H9 (cell line): Measurements from ENCODE around the gene PAX8. TPM values are rescaled to one million over a fixed set of nuclear protein-coding genes. Genes with fewer than 3 reads are reported as not detected.

Experiments
- DNase-seq: peaks from one replicate; pipeline ENCODE4 v3.0.0-alpha.2; 2017
- H2AFZ ChIP-seq: one replicate; pipeline ENCODE4 v1.6.1; 2013; ENCODE audit warnings: mild to moderate bottlenecking, low read length, control low read depth, moderate library complexity
- H2AK5ac ChIP-seq: 2 replicates; pipeline ENCODE4 v1.6.1; 2013; ENCODE audit warnings: low read length, control low read depth, mixed read lengths; ENCODE audit not compliant: insufficient read length
- H2BK120ac ChIP-seq: one replicate; pipeline ENCODE4 v1.6.1; 2013; ENCODE audit warnings: low read depth, mild to moderate bottlenecking, low read length, control low read depth, inconsistent platforms; ENCODE audit not compliant: poor library complexity, severe bottlenecking
- H2BK12ac ChIP-seq: 2 replicates; pipeline ENCODE4 v1.6.1; 2013; ENCODE audit warnings: low read length, control low read depth, mixed read lengths, low read depth; ENCODE audit not compliant: insufficient read length
- H2BK15ac ChIP-seq: 2 replicates; pipeline ENCODE4 v1.6.1; 2013; ENCODE audit warnings: low read depth, low read length, control low read depth
- H2BK20ac ChIP-seq: one replicate; pipeline ENCODE4 v1.6.1; 2013; ENCODE audit warnings: low read depth, mild to moderate bottlenecking, low read length, control low read depth, inconsistent platforms; ENCODE audit not compliant: poor library complexity, severe bottlenecking
- H2BK5ac ChIP-seq: 2 replicates; pipeline ENCODE4 v1.6.1; 2013; ENCODE audit warnings: low read length, control low read depth, mixed read lengths; ENCODE audit not compliant: insufficient read length
- H3K14ac ChIP-seq: 2 replicates; pipeline ENCODE4 v1.6.1; 2013; ENCODE audit warnings: low read length, control low read depth; ENCODE audit not compliant: insufficient read depth
- H3K18ac ChIP-seq: 2 replicates; pipeline ENCODE4 v1.6.1; 2013; ENCODE audit warnings: low read depth, mild to moderate bottlenecking, mixed read lengths, low read length, control low read depth; ENCODE audit not compliant: insufficient read length
- H3K23ac ChIP-seq: 2 replicates; pipeline ENCODE4 v1.6.1; 2013; ENCODE audit warnings: low read length, control low read depth, mixed read lengths, low read depth; ENCODE audit not compliant: insufficient read length
- H3K23me2 ChIP-seq: 2 replicates; pipeline ENCODE4 v1.6.1; 2013; ENCODE audit warnings: low read depth, mild to moderate bottlenecking, mixed read lengths, low read length, control low read depth; ENCODE audit not compliant: insufficient read length, poor library complexity, severe bottlenecking
- H3K27ac ChIP-seq: 2 replicates; pipeline ENCODE4 v1.5.1; 2013; ENCODE audit warnings: low read length, control low read depth, mixed read lengths, low read depth; ENCODE audit not compliant: insufficient read length
- H3K27me3 ChIP-seq: 2 replicates; pipeline ENCODE4 v1.6.1; 2013; ENCODE audit warnings: low read length, control low read depth, inconsistent platforms; ENCODE audit not compliant: insufficient read depth
- H3K4ac ChIP-seq: 2 replicates; pipeline ENCODE4 v1.6.1; 2013; ENCODE audit warnings: low read depth, mild to moderate bottlenecking, control low read depth, inconsistent platforms, low read length, moderate library complexity
- H3K4me1 ChIP-seq: 2 replicates; pipeline ENCODE4 v1.6.1; 2013; ENCODE audit warnings: low read length, control low read depth, inconsistent platforms; ENCODE audit not compliant: insufficient read depth
- H3K4me2 ChIP-seq: 2 replicates; pipeline ENCODE4 v1.6.1; 2013; ENCODE audit warnings: low read length, control low read depth, mixed read lengths; ENCODE audit not compliant: insufficient read length, insufficient read depth
- H3K56ac ChIP-seq: 2 replicates; pipeline ENCODE4 v1.6.1; 2013; ENCODE audit warnings: low read depth, mild to moderate bottlenecking, mixed read lengths, low read length, control low read depth; ENCODE audit not compliant: insufficient read length
- H3K79me1 ChIP-seq: 2 replicates; pipeline ENCODE4 v1.6.1; 2013; ENCODE audit warnings: low read depth, mild to moderate bottlenecking, moderate library complexity, low read length, control low read depth, inconsistent platforms; ENCODE audit not compliant: insufficient read depth, poor library complexity, severe bottlenecking
- H3K79me2 ChIP-seq: 2 replicates; pipeline ENCODE4 v1.6.1; 2013; ENCODE audit warnings: low read length, control low read depth, inconsistent platforms; ENCODE audit not compliant: insufficient read depth
- H3K9ac ChIP-seq: 2 replicates; pipeline ENCODE4 v1.6.1; 2013; ENCODE audit warnings: low read length, control low read depth, mixed read lengths; ENCODE audit not compliant: insufficient read length; ENCODE audit errors: extremely low read depth
- H3K9me3 ChIP-seq: one replicate; pipeline ENCODE4 v1.6.1; 2013; ENCODE audit warnings: low read depth, low read length, inconsistent platforms; ENCODE audit not compliant: control insufficient read depth
- H3T11ph ChIP-seq: one replicate; pipeline ENCODE4 v1.6.1; 2013; ENCODE audit warnings: mild to moderate bottlenecking, low read length, control low read depth, inconsistent platforms
- H4K20me1 ChIP-seq: one replicate; pipeline ENCODE4 v1.6.1; 2013; ENCODE audit not compliant: control insufficient read depth, insufficient read length, insufficient read depth
- H4K5ac ChIP-seq: 2 replicates; pipeline ENCODE4 v1.6.1; 2013; ENCODE audit warnings: low read depth, mild to moderate bottlenecking, mixed read lengths, low read length, control low read depth; ENCODE audit not compliant: insufficient read length
- H4K8ac ChIP-seq: replicated peaks from 2 replicates; pipeline ENCODE4 v1.6.1; 2013; ENCODE audit warnings: low read length, control low read depth, mixed read lengths, low read depth; ENCODE audit not compliant: insufficient read length
- H4K91ac ChIP-seq: 2 replicates; pipeline ENCODE4 v1.6.1; 2013; ENCODE audit warnings: low read depth, mild to moderate bottlenecking, moderate library complexity, mixed read lengths, low read length, control low read depth; ENCODE audit not compliant: insufficient read length
- H3K27ac Mint-ChIP-seq, 3 experiments: 2 replicates in 2 of 3; 3 replicates in 1 of 3; pipeline ENCODE4 v1.8.0; 2020 to 2021; ENCODE audit warnings: mixed read lengths in 3 of 3, mild to moderate bottlenecking in 1 of 3, moderate library complexity in 1 of 3
- H3K27me3 Mint-ChIP-seq: 2 replicates; pipeline ENCODE4 v1.8.0; 2021; ENCODE audit warnings: low read depth, mild to moderate bottlenecking, moderate library complexity, mixed read lengths
- H3K36me3 Mint-ChIP-seq, 3 experiments: 2 replicates in 2 of 3; 3 replicates in 1 of 3; pipeline ENCODE4 v1.8.0; 2020 to 2021; ENCODE audit warnings: low read depth in 3 of 3, mixed read lengths in 3 of 3; ENCODE audit not compliant: insufficient read depth in 1 of 3
- H3K4me1 Mint-ChIP-seq, 2 experiments: 2 replicates each; pipeline ENCODE4 v1.8.0; 2020; ENCODE audit warnings: mixed read lengths in 2 of 2
- H3K4me3 Mint-ChIP-seq, 2 experiments: 2 replicates in 1 of 2; 3 replicates in 1 of 2; pipeline ENCODE4 v1.8.0; 2020 to 2021; ENCODE audit warnings: mild to moderate bottlenecking in 2 of 2, mixed read lengths in 2 of 2, moderate library complexity in 1 of 2
- H3K9me3 Mint-ChIP-seq, 2 experiments: 2 replicates in 1 of 2; 3 replicates in 1 of 2; pipeline ENCODE4 v1.8.0; 2020; ENCODE audit warnings: mild to moderate bottlenecking in 2 of 2, mixed read lengths in 2 of 2, moderate library complexity in 1 of 2
- CTCF ChIP-seq: fragments of 200-600 bp; sonication (generic); conservative IDR thresholded peaks from 3 replicates; pipeline ENCODE4 v1.8.0; 2021; ENCODE audit warnings: antibody characterized with exemption, mild to moderate bottlenecking
- WGBS: extraction: QIAGEN DNeasy Blood & Tissue Kit; methylation state at CpG from one replicate; pipeline ENCODE4 v1.1.7; 2013; ENCODE audit warnings: missing lambda C conversion rate, low lambda C conversion rate, mixed read lengths; ENCODE audit not compliant: insufficient read length; ENCODE audit errors: extremely low coverage; 5-methylcytosine and 5-hydroxymethylcytosine counted together
- total RNA-seq: library from RNA; stranded (reverse); gene quantifications from 2 replicates; pipeline ENCODE4 v1.2.1, GENCODE V29; 2021

Gene PAX8
- total RNA-seq, 1 experiment from 2014 or later, result not detected

- no peak overlapping the region for H3K4me2 ChIP-seq
- no peaks in the 10 kb centered on the region for H3K23me2 ChIP-seq
- H3K4ac ChIP-seq, result no peak overlapping the region
- H3K27ac ChIP-seq, result no peak overlapping the region
- H2BK15ac ChIP-seq, result no peak overlapping the region
- no peak overlapping the region for H2AFZ ChIP-seq
- no peak overlapping the region for H2AK5ac ChIP-seq
- Mint-ChIP-seq H3K36me3 (no peaks in the 10 kb centered on the region; a peak in 2 of 7 replicates), H3K4me1 (peaks cover 18 to 21% of the 10 kb centered on the region in 2 experiments), H3K27me3 (peaks cover 6% of the 10 kb centered on the region), H3K9me3 (no peaks in the 10 kb centered on the region; a peak in 1 of 5 replicates), H3K4me3 (no peak overlapping the region), H3K27ac (no peak overlapping the region)
- H3K14ac ChIP-seq, result no peak overlapping the region
- no peaks in the 10 kb centered on the region for H3K79me2 ChIP-seq
- H3K4me1 ChIP-seq, result no peaks in the 10 kb centered on the region; the same call in 1 of the 2 replicates
- DNase-seq, result no peak
- no peak overlapping the region for H2BK12ac ChIP-seq
- H3K79me1 ChIP-seq, result no peaks in the 10 kb centered on the region
- no peak for TF ChIP-seq CTCF
- H4K5ac ChIP-seq, result no peak overlapping the region
- no peak overlapping the region for H3K56ac ChIP-seq
- H4K91ac ChIP-seq, result no peak overlapping the region
- no peak overlapping the region for H2BK120ac ChIP-seq
- no peak overlapping the region for H2BK20ac ChIP-seq
- H3K23ac ChIP-seq, result no peak overlapping the region
- H3K9me3 ChIP-seq, result no peaks in the 10 kb centered on the region
- no peak overlapping the region for H3T11ph ChIP-seq
- no peak overlapping the region for H4K8ac ChIP-seq
- no peak overlapping the region for H2BK5ac ChIP-seq
- no CpG with 5 or more reads among the region's 16 CpGs for WGBS
- no peak overlapping the region for H3K18ac ChIP-seq
- H3K9ac ChIP-seq, result no peak overlapping the region
- H4K20me1 ChIP-seq, result no peaks in the 10 kb centered on the region
- H3K27me3 ChIP-seq, result no peaks in the 10 kb centered on the region
These were observed 105.8 kb downstream of the PAX8 start for GRCh38 chr2:113172721-113173541.
